Endodermal cell (in vitro differentiated cells): ENCODE measurements around the gene S100A14. TPM values are rescaled to one million over a fixed set of nuclear protein-coding genes. Genes with fewer than 3 reads are reported as not detected.

Experiments used
- DNase-seq: peaks from one replicate; pipeline ENCODE4 v3.0.0-alpha.2; 2017
- H3K27ac ChIP-seq: 2 replicates; pipeline ENCODE4 v1.5.1; 2013; ENCODE audit warnings: mild to moderate bottlenecking, low read depth, low read length, moderate library complexity
- H3K27me3 ChIP-seq: 2 replicates; pipeline ENCODE4 v1.6.1; 2013; ENCODE audit warnings: mild to moderate bottlenecking, low read length, moderate library complexity; ENCODE audit not compliant: insufficient read depth, control insufficient read depth, poor library complexity, severe bottlenecking
- H3K36me3 ChIP-seq: 2 replicates; pipeline ENCODE4 v1.7.0; 2013; ENCODE audit warnings: mild to moderate bottlenecking, low read length, moderate library complexity; ENCODE audit not compliant: control insufficient read depth, insufficient read depth
- H3K4me1 ChIP-seq: one replicate; pipeline ENCODE4 v1.7.0; 2013; ENCODE audit warnings: low read length; ENCODE audit not compliant: control insufficient read depth, insufficient read depth
- H3K4me3 ChIP-seq: 2 replicates; pipeline ENCODE4 v1.5.1; 2013; ENCODE audit warnings: mild to moderate bottlenecking, low read length, moderate library complexity
- H3K9ac ChIP-seq: 2 replicates; pipeline ENCODE4 v1.6.1; 2013; ENCODE audit warnings: mild to moderate bottlenecking, low read length, moderate library complexity; ENCODE audit not compliant: poor library complexity, severe bottlenecking; ENCODE audit errors: extremely low read depth
- H3K9me3 ChIP-seq: 2 replicates; pipeline ENCODE4 v1.6.1; 2013; ENCODE audit warnings: mild to moderate bottlenecking, low read length, moderate library complexity; ENCODE audit not compliant: control insufficient read depth
- H3K27ac Mint-ChIP-seq: 2 replicates; pipeline ENCODE4 v1.8.0; 2020; ENCODE audit warnings: mixed read lengths
- H3K27me3 Mint-ChIP-seq: 2 replicates; pipeline ENCODE4 v1.8.0; 2021; ENCODE audit warnings: mild to moderate bottlenecking, mixed read lengths; ENCODE audit not compliant: insufficient read depth
- H3K36me3 Mint-ChIP-seq: 2 replicates; pipeline ENCODE4 v1.8.0; 2020; ENCODE audit warnings: low read depth, mixed read lengths
- H3K4me1 Mint-ChIP-seq: 2 replicates; pipeline ENCODE4 v1.8.0; 2020; ENCODE audit warnings: mixed read lengths
- H3K4me3 Mint-ChIP-seq: 2 replicates; pipeline ENCODE4 v1.8.0; 2020; ENCODE audit warnings: mild to moderate bottlenecking, moderate library complexity, mixed read lengths
- H3K9me3 Mint-ChIP-seq: 2 replicates; pipeline ENCODE4 v1.8.0; 2020; ENCODE audit warnings: mild to moderate bottlenecking, mixed read lengths
- WGBS, 2 experiments: methylation state at CpG; one replicate each; pipeline versions ENCODE4 v1.1.5 to v1.1.7; 2013; ENCODE audit warnings: missing lambda C conversion rate in 2 of 2, mixed read lengths in 1 of 2; ENCODE audit not compliant: insufficient coverage in 1 of 2, insufficient read length in 1 of 2; 5-methylcytosine and 5-hydroxymethylcytosine counted together
- total RNA-seq, 2 donors: library from RNA; stranded (reverse); fragmentation: NEBNext Ultra II Directional in 1 of 2; extraction: Animal tissue kit (Norgen Biotek cat#: 25700) in 1 of 2; gene quantifications; 2 replicates in 1 of 2; 3 replicates in 1 of 2; pipeline ENCODE4 v1.2.1, GENCODE V29; 2021
- TF ChIP-seq, protein P1 (sequence below): fragments of 200-600 bp; sonication (generic); conservative IDR thresholded peaks from 2 replicates; pipeline ENCODE4 v1.5.0; 2021; ENCODE audit warnings: antibody characterized with exemption, mild to moderate bottlenecking

S100A14 gene
- total RNA-seq, 2 donors from 2014 or later = 53.8 to 119 TPM

- 2 to 5% methylated on average over 42 to 65 of the region's 65 CpGs for WGBS, 2 experiments
- Histone ChIP-seq H3K27me3 (no peaks in the 10 kb centered on the region), H3K4me1 (no peaks in the 10 kb centered on the region), H3K9me3 (peaks cover 7% of the 10 kb centered on the region), H3K27ac (peak within 1 kb of the TSS; percentile 100), H3K4me3 (peak within 1 kb of the TSS; percentile 98), H3K36me3 (peaks cover 37% of the 10 kb centered on the region), H3K9ac (peak within 1 kb of the TSS; percentile 100)
- peaks cover 4% of the 10 kb centered on the region for H3K9me3 Mint-ChIP-seq
- TF ChIP-seq, protein P1, sequence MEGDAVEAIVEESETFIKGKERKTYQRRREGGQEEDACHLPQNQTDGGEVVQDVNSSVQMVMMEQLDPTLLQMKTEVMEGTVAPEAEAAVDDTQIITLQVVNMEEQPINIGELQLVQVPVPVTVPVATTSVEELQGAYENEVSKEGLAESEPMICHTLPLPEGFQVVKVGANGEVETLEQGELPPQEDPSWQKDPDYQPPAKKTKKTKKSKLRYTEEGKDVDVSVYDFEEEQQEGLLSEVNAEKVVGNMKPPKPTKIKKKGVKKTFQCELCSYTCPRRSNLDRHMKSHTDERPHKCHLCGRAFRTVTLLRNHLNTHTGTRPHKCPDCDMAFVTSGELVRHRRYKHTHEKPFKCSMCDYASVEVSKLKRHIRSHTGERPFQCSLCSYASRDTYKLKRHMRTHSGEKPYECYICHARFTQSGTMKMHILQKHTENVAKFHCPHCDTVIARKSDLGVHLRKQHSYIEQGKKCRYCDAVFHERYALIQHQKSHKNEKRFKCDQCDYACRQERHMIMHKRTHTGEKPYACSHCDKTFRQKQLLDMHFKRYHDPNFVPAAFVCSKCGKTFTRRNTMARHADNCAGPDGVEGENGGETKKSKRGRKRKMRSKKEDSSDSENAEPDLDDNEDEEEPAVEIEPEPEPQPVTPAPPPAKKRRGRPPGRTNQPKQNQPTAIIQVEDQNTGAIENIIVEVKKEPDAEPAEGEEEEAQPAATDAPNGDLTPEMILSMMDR = no peak
- H3K4me1 Mint-ChIP-seq = peaks cover 16% of the 10 kb centered on the region
- peak; percentile 99 for DNase-seq
- peak within 1 kb of the TSS; percentile 100 for H3K27ac Mint-ChIP-seq
- peaks cover 42% of the 10 kb centered on the region for H3K36me3 Mint-ChIP-seq
- H3K27me3 Mint-ChIP-seq = no peaks in the 10 kb centered on the region
- H3K4me3 Mint-ChIP-seq = peak within 1 kb of the TSS; percentile 98
Measured at GRCh38 chr1:153633754-153634665, 17.9 kb upstream of the S100A14 start, which contains the start of gene CHTOP. Gene CHTOP, plus strand, starts transcription at chr1:153634066. Its CDS starts 2,523 bp downstream, at chr1:153636589.

- WGBS, 2 experiments = 85 to 90% methylated on average over 10 to 18 of the region's 18 CpGs
- peaks cover 4% of the 10 kb centered on the region for H3K9me3 Mint-ChIP-seq
- no peak overlapping the region for H3K9ac ChIP-seq
Measured at GRCh38 chr1:153633161-153633753, 17.1 kb upstream of the S100A14 start.

More at GRCh38 chr1:153633161-153633753, 17.1 kb upstream of the S100A14 start:
- Histone ChIP-seq H3K4me1 (no peaks in the 10 kb centered on the region), H3K4me3 (peak overlapping the region; percentile 98), H3K9me3 (peaks cover 7% of the 10 kb centered on the region), H3K27me3 (no peaks in the 10 kb centered on the region), H3K27ac (no peak overlapping the region), H3K36me3 (peaks cover 29% of the 10 kb centered on the region)
- H3K4me1 Mint-ChIP-seq = peaks cover 18% of the 10 kb centered on the region
- no peak for DNase-seq
- no peaks in the 10 kb centered on the region for H3K27me3 Mint-ChIP-seq
- H3K4me3 Mint-ChIP-seq = peak overlapping the region; percentile 98
- peaks cover 35% of the 10 kb centered on the region for H3K36me3 Mint-ChIP-seq
- H3K27ac Mint-ChIP-seq = peak overlapping the region; percentile 100
- TF ChIP-seq, protein P1 = no peak
